HG02571 (cell line): ENCODE results near the gene DCLRE1A.

Source experiments
- ATAC-seq: cut with Tn5 transposase; IDR thresholded peaks from one replicate; pipeline ENCODE4 v1.9.1; 2021; ENCODE audit warnings: mild to moderate bottlenecking, moderate library complexity; ENCODE audit not compliant: unreplicated experiment

Gene DCLRE1A

DNA sequence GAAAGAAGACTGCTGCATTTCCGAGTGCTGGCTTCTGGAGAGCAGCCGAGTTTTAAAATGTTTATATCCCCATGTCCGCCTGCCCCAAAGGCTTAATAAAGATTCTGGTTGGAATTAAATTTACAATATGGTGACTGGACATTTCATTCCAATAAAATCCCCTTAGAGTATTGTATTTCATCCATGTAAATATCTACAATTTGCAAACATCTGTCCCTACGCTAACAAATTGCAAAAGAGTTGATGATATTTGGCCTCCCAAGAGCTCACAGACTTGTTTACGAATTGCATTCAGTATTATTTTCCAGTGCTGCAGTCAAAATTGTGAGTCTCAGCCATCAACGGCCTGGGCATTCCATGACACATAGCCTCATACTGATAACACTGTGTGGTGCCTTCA is 52.3 kb downstream of the DCLRE1A start:
- no peak for ATAC-seq

- no peak for ATAC-seq
Measured at GRCh38 chr10:113791691-113792090, 62.2 kb downstream of the DCLRE1A start.

GRCh38 chr10:113788604-113789083 is 65.2 kb downstream of the DCLRE1A start:
- ATAC-seq, result peak; percentile 81
